ENCODE data around the gene TMEM91. TPM values are rescaled to one million over a fixed set of nuclear protein-coding genes. Genes with fewer than 3 reads are reported as not detected.

TMEM91 gene
- total and polyA plus RNA-seq, 2 of the 8 experiments (the other 6 are each of a cell fraction or from before 2014, with no cell fraction given) = 5.3 to 7.4 TPM

- Histone ChIP-seq H3K36me3 (ENCODE audit: control insufficient read depth in 2 of 4, insufficient read depth in 4 of 4, low read length in 3 of 4) (peaks cover 6 to 25% (median 19%) of the 10 kb centered on the region in 4 experiments; a peak in 7 of 8 replicates), H3K27me3 (replicated peaks in 1 of 4; ENCODE audit: control insufficient read depth in 3 of 4, extremely low read depth in 1 of 4, insufficient read depth in 3 of 4, low read length in 3 of 4) (no peaks in the 10 kb centered on the region), H2BK5ac (ENCODE audit: low read depth, low read length) (no peak overlapping the region), H4K91ac (replicated peaks; ENCODE audit: insufficient read length, low read length) (no peak overlapping the region), H3K4me3 (ENCODE audit: extremely low read depth in 1 of 4, insufficient read depth in 2 of 4, low read depth in 3 of 4, low read length in 4 of 4) (no peak overlapping the region), H4K8ac (ENCODE audit: extremely low read depth, insufficient read depth, low read length) (no peak overlapping the region), H3K27ac (ENCODE audit: low read depth, low read length) (no peak overlapping the region), H3K14ac (ENCODE audit: insufficient read length) (no peak overlapping the region), H3K9me3 (ENCODE audit: insufficient read depth in 2 of 2, low read depth in 1 of 2, low read length in 1 of 2) (no peaks in the 10 kb centered on the region), H2BK15ac (ENCODE audit: low read length) (no peak overlapping the region), H3K4me1 (replicated peaks in 1 of 4; ENCODE audit: control insufficient read depth in 3 of 4, insufficient read depth in 4 of 4, low read length in 3 of 4) (peaks cover 0 to 2% (median 0%) of the 10 kb centered on the region in 4 experiments; a peak in 3 of 7 replicates), H3K23ac (ENCODE audit: insufficient read length) (no peak overlapping the region), H3K9ac (replicated peaks in 1 of 4; ENCODE audit: extremely low read depth in 1 of 4, low read depth in 3 of 4, low read length in 3 of 4) (no peak overlapping the region), H3K23me2 (ENCODE audit: low read depth, low read length) (peaks cover 4% of the 10 kb centered on the region), H2AFZ (ENCODE audit: low read length) (no peak overlapping the region), H4K5ac (ENCODE audit: insufficient read length, low read depth, low read length) (no peak overlapping the region), H3K79me2 (ENCODE audit: control insufficient read depth in 1 of 2, insufficient read depth in 2 of 2, low read length in 2 of 2) (peaks cover 0 to 19% of the 10 kb centered on the region in 2 experiments; a peak in 2 of 4 replicates), H3K56ac (replicated peaks; ENCODE audit: insufficient read length, low read depth, low read length) (no peak overlapping the region), H2AK5ac (ENCODE audit: low read depth, low read length) (no peak overlapping the region), H3K4ac (replicated peaks; ENCODE audit: insufficient read length, low read depth, low read length) (no peak overlapping the region), H2BK20ac (ENCODE audit: low read length) (no peak overlapping the region), H3K4me2 (ENCODE audit: insufficient read depth in 1 of 2, low read depth in 2 of 2, low read length in 2 of 2) (no peak overlapping the region), H2BK12ac (ENCODE audit: low read depth, low read length) (no peak overlapping the region), H3K79me1 (ENCODE audit: low read depth, low read length) (peaks cover 2% of the 10 kb centered on the region; the same call in 1 of the 2 replicates), H2BK120ac (replicated peaks; ENCODE audit: low read depth, low read length) (no peak overlapping the region), H4K20me1 (replicated peaks in 1 of 2; ENCODE audit: control insufficient read depth in 1 of 2, insufficient read depth in 2 of 2, low read length in 2 of 2) (peaks cover 0 to 6% of the 10 kb centered on the region in 2 experiments), H3K18ac (ENCODE audit: extremely low read depth, low read length) (no peak overlapping the region)
- WGBS, 2 experiments (ENCODE audit: extremely low coverage in 1 of 2, insufficient coverage in 1 of 2, insufficient read length in 1 of 2, insufficient replicate concordance in 2 of 2, low coverage in 1 of 2, low lambda C conversion rate in 2 of 2, missing lambda C conversion rate in 1 of 2) = 91% methylated on average over 12 of the region's 12 CpGs; no CpG with 5 or more reads in 1 of the 2 experiments
- TF ChIP-seq EGR1 (IDR thresholded peaks at IDR 0.05; ENCODE audit: borderline replicate concordance, low read depth, low read length) (no peak), SP2 (IDR thresholded peaks at IDR 0.05; ENCODE audit: low read length) (no peak), HDAC6 (IDR thresholded peaks at IDR 0.05; ENCODE audit: low read depth, low read length) (no peak), TCF12 (IDR thresholded peaks at IDR 0.05; ENCODE audit: low read depth, low read length) (no peak), TBP (IDR thresholded peaks at IDR 0.05; ENCODE audit: low read depth, low read length) (no peak), GTF2F1 (IDR thresholded peaks at IDR 0.05; ENCODE audit: borderline replicate concordance, low read depth, low read length) (no peak), MAX (IDR thresholded peaks at IDR 0.05) (no peak), SP1 (IDR thresholded peaks at IDR 0.05; ENCODE audit: low read depth, low read length) (no peak), CREB1 (IDR thresholded peaks at IDR 0.05) (no peak), CEBPB (IDR thresholded peaks at IDR 0.05; ENCODE audit: low read depth, low read length) (no peak)
- POLR2A ChIA-PET (ENCODE audit: partially characterized antibody) = interaction anchor here (0.6 to 1.5 kb wide), 6 partner anchors 9 to 480 kb away, joined by 3 to 6 read pairs (median 4); no protein-coding TSS in a partner anchor
- CTCF ChIA-PET (ENCODE audit: partially characterized antibody) = interaction anchor here (0.6 to 1.3 kb wide), 5 partner anchors 9 to 1713 kb away, joined by 3 read pairs; no protein-coding TSS in a partner anchor
- FAIRE-seq (no peak), DNase-seq (ENCODE audit: low read depth in 1 of 2, low spot score in 2 of 2) (no peak)
Measured at GRCh38 chr19:41392775-41393174, 16.4 kb downstream of the TMEM91 start.

Data from H1 (cell line).